Urothelium cell line (cell line): ENCODE data around the gene CELA3A.
"Not testable (repeated sequence)": the region's sequence is repeated elsewhere in the genome, so short reads cannot be mapped to it uniquely, and the experiment has no call there.

Experiments used
- DNase-seq: peaks from one replicate; pipeline ENCODE4 v3.0.0; 2011; ENCODE audit warnings: low spot score, mixed read lengths
- FAIRE-seq: peaks from 2 replicates; lab custom pipeline; 2011; peaks lifted over from hg19 to GRCh38; lab: Jason Lieb, UNC

Gene CELA3A

DNA sequence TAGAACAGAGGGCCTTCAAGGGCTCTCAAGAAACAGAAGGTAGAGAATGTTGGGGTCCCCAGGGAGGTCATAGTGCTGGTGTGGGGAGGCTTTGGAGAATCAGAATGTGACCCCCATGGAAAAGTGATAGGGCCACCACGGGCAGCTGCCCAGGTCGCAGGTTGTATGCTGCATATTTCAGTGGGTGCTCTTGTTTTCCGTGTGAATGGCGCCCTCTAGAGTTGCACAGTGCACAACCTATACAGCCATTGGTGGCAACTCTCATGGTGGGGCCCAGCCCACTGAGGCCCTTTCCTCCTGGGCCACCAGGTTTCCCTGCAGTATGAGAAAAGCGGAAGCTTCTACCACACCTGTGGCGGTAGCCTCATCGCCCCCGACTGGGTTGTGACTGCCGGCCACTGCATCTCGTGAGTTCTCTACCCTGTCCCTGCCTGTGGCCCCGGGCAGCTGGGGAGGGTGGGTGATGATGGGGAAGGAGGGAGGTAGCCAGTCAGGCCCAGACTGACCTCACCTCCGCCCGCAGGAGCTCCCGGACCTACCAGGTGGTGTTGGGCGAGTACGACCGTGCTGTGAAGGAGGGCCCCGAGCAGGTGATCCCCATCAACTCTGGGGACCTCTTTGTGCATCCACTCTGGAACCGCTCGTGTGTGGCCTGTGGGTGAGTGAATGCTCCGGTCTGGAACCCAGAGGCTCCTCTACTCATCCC is 20.8 kb upstream of the CELA3A start:
- not testable (repeated sequence) for DNase-seq, FAIRE-seq

DNA sequence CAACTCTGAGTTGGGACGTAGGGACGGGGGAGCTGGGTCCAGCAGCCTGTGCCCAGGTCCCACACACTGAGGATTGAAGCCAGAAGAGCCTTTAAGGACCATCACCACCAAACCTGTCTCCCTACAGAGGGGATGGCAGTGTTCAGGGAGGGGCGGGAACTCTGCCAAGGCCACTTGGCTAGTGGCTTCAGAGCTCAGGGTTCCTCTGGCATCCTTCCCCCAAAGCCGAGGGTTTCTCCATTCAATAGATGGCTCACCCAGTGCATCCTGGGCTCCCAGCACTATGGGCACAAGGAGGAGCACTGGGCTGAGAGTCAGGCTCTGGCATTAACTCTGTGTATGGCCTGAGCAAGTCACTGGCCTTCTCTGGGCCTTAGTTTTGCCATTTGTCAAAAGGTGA is 20.2 kb upstream of the CELA3A start:
- not testable (repeated sequence) for FAIRE-seq, DNase-seq

DNA sequence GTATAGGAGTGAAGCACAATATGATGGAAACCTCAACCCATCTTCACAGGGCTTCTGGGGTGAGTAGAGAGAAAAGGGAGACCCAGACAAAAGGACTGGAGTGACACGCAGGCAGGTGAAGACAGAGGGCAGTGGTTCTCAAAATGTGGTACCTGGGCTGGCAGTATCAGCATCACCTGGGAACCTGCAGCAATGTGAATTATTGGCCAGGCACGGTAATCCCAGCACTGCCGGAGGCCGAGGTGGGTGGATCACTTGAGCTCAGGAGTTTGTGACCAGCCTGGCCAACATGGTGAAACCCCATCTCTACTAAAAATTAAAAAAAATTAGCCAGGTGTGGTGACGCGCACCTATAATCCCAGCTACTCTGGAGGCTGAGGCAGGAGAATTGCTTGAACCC is 19.3 kb upstream of the CELA3A start:
- not testable (repeated sequence) for FAIRE-seq, DNase-seq

DNA sequence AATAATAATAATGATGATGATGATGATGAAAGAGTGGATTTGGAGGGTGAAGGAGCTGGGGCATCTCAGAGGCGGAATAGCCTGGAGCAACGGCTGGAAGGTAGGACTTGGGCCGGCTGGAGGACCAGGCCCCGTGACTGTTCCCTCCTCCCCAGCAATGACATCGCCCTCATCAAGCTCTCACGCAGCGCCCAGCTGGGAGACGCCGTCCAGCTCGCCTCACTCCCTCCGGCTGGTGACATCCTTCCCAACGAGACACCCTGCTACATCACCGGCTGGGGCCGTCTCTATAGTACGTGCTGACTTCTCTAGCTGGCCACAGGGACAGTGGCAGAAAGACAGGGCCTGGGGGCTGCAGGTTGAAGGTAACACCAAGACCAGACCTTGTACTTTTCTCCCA is 17.9 kb upstream of the CELA3A start:
- not testable (repeated sequence) for DNase-seq, FAIRE-seq

DNA sequence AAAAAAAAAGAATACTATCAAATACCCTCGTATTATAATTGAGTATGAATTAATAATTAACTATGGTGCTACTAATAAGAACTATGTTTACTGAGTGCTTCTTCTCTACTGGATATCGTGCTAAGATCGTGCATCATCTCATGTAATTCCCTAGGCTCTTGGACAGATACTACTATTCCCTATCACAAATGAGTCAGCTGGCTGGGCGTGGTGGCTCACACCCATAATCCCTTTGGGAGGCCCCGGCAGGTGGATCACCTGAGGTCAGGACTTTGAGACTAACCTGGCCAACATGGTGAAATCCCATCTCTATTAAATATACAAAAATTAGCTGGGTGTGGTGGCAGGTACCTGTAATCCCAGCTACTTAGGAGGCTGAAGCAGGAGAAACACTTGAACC is 15.6 kb upstream of the CELA3A start:
- not testable (repeated sequence) for DNase-seq, FAIRE-seq

DNA sequence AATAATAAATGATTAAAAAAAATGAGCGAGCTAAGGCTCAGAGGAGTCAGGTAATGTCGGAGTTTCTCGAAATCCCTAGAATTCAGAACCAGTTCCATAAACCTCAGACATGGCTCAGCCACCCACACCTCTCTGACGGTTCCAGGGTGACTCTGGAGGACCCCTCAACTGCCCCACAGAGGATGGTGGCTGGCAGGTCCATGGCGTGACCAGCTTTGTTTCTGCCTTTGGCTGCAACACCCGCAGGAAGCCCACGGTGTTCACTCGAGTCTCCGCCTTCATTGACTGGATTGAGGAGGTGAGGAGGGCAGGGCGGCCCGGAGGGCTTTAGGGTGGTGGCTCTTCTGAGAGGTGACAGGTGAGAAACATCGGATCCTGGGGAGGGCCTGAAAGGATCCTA is 15.1 kb upstream of the CELA3A start:
- not testable (repeated sequence) for FAIRE-seq

DNA sequence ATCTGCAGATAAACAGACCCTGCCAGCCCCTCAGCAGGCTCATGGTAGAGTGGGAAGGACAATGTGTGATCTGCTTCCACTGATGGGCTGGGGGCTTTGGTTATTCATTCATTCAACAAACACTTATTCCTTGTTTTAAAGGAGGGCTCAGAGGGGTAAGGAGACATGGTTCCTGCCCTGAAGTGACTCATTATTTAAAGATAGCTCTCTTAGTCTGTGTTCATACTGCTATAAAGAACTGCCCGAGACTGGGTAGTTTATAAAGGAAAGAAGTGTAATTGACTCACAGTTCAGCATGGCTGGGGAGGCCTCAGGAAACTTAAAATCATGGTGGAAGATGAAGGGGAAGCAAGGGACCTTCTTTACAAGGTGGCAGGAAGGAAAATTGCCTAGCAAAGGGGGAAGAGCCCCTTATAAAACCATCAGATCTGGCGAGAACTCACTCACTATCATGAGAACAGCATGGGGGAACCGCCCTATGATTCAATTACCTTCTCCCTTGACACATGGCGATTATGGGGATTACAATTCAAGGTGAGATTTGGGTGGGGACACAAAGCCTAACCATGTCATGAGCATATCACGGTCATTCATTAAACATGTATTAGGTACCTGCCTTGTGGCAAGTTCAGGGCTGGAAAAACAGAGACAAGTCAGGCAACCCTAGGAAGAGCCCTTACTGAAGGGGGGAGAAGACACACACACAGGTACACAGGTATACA is 11.6 kb upstream of the CELA3A start:
- not testable (repeated sequence) for FAIRE-seq, DNase-seq

More for the DNA sequence above, 15.1 kb upstream of the CELA3A start:
- DNase-seq = not testable (repeated sequence)

DNA sequence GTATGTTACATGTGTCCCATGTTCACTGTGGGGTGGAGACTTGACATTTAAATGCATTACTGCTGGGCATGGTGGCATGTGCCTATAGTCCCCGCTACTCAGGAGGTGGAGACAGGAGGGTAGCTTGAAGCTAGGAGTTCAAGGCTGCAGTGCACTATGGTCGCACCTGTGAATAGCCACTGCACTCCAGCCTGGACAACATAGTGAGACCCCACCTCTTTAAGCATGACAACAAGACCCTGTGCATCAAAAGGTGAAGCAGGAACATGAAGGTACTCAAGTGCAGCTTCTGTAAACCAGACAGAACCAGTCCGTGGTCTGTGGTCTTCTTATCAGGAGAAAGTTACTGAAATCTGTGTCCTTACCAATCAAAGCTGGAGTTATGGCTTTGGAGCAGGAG is 9.3 kb upstream of the CELA3A start:
- not testable (repeated sequence) for DNase-seq, FAIRE-seq

DNA sequence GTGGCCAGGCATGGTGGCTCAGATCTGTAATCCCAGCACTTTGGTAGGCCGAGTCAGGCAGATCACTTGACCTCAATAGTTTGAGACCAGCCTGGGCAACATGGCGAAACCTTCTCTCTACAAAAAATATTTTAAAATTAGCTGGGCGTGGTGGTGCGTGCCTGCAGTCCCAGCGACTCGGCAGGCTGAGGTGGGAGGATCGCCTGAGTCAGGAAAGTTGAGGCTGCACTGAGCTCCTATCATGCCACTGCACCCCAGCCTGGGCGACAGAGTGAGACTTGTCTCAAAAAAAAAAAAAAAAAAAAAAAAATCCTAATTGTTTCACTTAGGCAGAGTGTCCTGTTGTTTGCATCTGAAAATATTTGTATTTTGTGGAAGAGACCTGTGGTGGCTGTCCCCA is 6.7 kb upstream of the CELA3A start:
- FAIRE-seq, DNase-seq: not testable (repeated sequence)

DNA sequence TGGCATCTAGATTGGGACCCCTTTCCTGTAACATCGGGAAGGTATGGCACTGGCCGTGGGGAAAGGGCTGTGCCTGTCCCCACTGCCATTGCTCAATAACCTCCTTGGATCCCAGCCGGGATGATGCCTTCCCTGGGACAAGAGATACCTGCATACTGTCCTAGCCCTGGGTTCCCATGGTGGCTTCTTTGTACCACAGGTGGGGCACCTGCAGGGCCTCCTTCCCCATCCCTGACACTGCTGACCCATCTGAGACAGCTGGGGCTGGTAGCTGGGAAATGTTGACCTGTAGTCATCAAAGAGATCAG is 4.8 kb upstream of the CELA3A start:
- FAIRE-seq, DNase-seq: not testable (repeated sequence)

DNA sequence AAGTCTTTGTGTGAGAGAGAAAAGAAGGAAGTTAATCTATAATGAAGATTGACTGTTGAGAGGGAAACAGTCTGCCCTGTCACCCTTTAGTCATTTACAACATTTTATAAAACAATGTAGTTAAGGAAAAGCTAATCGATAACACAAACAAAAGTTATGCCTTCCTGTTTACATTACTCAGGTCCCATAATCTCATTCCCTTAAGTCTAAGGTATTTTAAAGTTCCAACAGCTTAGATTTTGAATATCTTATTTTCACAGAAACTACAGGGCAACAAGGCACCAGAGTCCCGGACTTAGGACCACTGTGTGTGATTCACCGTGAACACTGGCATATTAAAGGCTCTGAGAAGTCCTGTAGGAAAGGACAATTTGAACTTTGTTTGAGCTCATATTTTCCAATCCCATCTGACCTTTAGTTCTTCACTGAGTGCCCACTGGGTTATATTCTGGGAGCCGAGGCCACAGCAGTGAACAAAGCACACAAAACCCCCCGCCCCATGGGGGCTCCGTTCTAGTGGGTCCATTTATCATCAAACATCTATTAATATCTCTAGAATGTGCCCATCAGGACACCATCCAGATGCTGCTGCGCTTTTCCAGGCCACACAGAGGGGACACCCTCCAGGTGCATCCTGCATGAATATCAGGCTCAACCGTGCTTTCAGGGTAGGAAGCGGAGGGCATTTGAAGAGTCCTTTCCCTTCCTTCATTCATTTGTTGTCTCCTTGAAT is 3.4 kb upstream of the CELA3A start:
- not testable (repeated sequence) for FAIRE-seq, DNase-seq

DNA sequence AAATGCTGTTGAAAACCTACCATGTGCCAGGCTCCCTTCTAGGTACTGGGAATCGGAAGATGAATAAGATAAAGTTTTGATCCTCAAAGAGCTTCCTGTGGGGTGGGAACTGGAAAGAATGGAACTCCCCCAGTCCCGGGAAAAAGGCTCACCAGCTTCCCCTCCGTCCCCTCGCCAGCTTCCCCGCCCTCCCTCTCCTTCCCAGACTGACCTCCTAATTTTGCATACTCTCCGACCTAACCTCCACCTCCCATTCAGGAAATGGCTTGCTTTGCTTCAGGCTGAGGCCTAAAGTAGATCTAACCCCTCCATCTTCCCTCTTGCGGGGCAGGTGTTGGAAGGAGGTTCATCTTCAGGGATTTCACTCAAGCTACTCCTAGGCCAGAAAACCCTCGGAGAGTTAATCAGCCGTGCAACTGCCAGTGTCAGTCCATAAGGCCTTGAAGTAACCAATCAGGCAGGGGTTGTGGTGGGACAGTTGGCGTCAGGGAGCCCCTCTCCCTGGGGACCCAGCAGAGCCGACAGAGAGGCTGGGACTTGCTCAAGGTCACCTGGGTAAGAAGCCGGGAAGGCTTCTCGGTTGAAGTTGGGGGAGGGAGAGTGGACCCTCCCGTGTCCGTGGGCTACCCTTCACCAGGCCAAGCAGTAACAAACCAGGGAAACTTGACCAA is 2.7 kb upstream of the CELA3A start:
- FAIRE-seq, DNase-seq: not testable (repeated sequence)

DNA sequence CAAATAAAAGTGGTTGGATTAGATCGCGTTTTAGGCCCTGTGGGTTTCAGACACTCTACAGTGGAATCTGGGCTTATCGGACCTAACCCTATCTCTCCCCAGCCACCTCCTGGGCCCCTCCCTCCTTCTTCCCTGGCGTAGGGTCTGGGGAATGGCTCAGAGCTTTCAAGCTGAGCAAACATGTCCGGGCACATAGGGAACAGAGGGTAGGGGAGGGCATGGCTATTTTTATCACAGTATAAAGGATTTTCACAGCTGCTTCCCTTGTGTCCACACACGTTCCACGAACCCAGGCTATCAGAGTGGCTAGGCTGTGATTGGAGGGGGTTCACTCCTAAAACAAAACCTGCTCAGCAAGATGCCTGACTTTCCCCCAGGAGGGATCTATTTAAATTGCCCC is 1.8 kb upstream of the CELA3A start:
- FAIRE-seq, DNase-seq: not testable (repeated sequence)

DNA sequence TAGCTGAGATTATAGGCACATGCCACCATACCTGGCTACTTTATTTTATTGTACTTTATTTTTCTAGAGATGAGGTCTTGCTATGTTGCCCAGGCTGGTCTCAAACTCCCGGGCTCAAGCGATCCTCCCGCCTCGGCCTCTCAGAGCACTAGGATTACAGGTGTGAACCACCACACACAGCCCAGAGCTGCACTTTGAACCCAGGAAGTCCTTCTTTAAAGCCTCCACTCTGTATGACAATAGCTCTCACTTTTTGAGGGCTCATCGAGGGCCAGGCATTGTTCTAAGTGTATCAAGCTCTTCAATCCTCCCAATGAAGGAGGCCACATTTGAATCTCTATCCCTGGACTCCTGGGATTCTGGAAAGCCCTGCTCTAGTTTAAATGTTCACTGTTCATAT is 1.0 kb downstream of the CELA3A start:
- not testable (repeated sequence) for DNase-seq, FAIRE-seq

DNA sequence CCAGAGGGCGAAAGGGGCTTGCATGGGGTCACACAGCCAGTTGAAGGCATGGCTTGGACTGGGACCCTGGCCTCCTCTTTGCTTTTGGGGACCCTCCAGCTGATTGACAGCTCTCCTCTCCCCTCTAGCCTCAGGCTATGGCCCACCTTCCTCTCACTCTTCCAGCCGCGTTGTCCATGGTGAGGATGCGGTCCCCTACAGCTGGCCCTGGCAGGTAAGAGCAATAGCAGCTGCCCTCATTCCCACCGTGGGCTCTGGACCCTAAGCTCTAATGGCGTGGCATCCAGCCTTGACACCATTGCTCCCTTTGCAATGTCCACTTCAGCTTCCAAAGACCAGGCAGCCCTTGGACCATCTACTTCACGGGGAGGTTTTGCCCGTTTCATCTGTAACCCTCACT is 1.4 kb downstream of the CELA3A start:
- DNase-seq, FAIRE-seq: not testable (repeated sequence)

DNA sequence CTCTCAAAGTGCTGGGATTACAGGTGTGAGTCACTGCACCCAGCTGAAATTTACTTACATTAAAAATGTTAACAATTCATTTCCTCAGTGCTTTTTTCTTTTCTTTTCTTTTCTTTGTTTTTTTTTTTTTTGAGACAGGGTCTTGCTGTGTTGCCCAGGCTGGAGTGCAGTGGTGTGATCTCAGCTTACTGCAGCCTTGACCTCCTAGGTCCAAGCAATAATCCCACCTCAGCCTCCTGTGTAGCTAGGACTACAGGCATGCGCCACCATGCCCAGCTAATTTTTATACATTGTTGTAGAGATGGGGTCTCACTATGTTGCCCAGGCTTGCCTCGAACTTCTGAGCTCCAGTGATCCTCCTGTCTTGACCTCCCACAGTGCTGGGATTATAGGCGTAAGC is 2.5 kb downstream of the CELA3A start:
- DNase-seq, FAIRE-seq: not testable (repeated sequence)

DNA sequence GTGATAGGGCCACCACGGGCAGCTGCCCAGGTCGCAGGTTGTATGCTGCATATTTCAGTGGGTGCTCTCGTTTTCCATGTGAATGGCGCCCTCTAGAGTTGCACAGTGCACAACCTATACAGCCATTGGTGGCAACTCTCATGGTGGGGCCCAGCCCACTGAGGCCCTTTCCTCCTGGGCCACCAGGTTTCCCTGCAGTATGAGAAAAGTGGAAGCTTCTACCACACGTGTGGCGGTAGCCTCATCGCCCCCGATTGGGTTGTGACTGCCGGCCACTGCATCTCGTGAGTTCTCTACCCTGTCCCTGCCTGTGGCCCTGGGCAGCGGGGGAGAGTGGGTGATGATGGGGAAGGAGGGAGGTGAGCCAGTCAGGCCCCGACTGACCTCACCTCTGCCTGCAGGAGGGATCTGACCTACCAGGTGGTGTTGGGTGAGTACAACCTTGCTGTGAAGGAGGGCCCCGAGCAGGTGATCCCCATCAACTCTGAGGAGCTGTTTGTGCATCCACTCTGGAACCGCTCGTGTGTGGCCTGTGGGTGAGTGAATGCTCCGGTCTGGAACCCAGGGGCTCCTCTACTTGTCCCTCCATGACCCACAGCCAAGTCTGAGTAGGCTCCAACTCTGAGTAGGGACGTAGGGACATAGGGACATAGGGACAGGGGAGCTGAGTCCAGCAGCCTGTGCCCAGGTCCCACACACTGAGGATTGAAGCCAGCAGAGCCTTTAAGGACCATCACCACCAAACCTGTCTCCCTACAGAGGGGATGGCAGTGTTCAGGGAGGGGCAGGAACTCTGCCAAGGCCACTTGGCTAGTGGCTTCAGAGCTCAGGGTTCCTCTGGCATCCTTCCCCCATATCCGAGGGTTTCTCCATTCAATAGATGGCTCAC is 4.0 kb downstream of the CELA3A start:
- FAIRE-seq, DNase-seq: not testable (repeated sequence)

DNA sequence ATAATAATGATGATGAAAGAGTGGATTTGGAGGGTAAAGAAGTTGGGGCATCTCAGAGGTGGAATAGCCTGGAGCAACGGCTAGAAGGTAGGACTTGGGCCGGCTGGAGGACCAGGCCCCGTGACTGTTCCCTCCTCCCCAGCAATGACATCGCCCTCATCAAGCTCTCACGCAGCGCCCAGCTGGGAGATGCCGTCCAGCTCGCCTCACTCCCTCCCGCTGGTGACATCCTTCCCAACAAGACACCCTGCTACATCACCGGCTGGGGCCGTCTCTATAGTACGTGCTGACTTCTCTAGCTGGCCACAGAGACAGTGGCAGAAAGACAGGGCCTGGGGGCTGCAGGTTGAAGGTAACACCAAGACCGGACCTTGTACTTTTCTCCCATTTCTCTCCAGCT is 5.3 kb downstream of the CELA3A start:
- not testable (repeated sequence) for DNase-seq, FAIRE-seq

DNA sequence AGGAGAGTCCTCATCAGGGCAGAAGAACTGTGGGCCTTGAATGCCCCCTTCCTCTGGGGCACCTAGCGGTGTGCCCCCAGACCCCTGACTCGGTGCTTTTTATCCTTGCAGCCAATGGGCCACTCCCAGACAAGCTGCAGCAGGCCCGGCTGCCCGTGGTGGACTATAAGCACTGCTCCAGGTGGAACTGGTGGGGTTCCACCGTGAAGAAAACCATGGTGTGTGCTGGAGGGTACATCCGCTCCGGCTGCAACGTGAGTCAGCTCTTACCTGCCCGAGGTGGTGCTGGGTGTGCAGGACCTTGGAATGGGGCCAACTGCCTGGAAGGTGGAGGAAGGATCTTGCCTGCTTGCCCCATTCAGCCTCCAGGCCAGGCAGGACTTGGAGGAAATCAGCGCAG is 5.8 kb downstream of the CELA3A start:
- not testable (repeated sequence) for FAIRE-seq, DNase-seq

DNA sequence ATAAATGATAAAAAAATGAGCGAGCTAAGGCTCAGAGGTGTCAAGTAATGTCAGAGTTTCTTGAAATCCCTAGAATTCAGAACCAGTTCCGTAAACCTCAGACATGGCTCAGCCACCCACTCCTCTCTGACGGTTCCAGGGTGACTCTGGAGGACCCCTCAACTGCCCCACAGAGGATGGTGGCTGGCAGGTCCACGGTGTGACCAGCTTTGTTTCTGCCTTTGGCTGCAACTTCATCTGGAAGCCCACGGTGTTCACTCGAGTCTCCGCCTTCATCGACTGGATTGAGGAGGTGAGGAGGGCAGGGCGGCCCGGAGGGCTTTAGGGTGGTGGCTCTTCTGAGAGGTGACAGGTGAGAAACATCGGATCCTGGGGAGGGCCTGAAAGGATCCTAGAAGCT is 8.1 kb downstream of the CELA3A start:
- FAIRE-seq, DNase-seq: not testable (repeated sequence)
